ENCODE measurements around the gene RMDN3. TPM values are rescaled to one million over a fixed set of nuclear protein-coding genes. Genes with fewer than 3 reads are reported as not detected.

The RMDN3 gene
- total and polyA plus RNA-seq, 2 of the 13 experiments (the other 11 are each of a cell fraction or from before 2014, with no cell fraction given), result 16.8 to 19.5 TPM

- no peak overlapping the region for H3K4me3 ChIP-seq (replicated peaks in 1 of 3; ENCODE audit: insufficient read depth in 1 of 3, low read depth in 2 of 3, low read length in 3 of 3)
- intact Hi-C loops (cut with micrococcal nuclease; ENCODE audit: unreplicated experiment) (no loop called here), in situ Hi-C loops (cut with HindIII; ENCODE audit: extremely low pct_ligation_motif_present, low pct_unique_long_range_greater_than_20kb) (no loop called here)
- no peak overlapping the region for H3K27ac ChIP-seq (ENCODE audit: extremely low read length, insufficient read depth, low read length)
- CTCF ChIA-PET (ENCODE audit: low intra/inter-chr PET ratio, low total read pairs), result no interaction called here
- H3K36me3 ChIP-seq (replicated peaks in 1 of 2; ENCODE audit: control insufficient read depth in 1 of 2, insufficient read depth in 2 of 2, low read length in 2 of 2), result peaks cover 2 to 22% of the 10 kb centered on the region in 2 experiments; a peak in 3 of 5 replicates
- no peak overlapping the region for H2AFZ ChIP-seq (ENCODE audit: low read length)
- FAIRE-seq, result no peak
- no peak for TF ChIP-seq ZBED4 (CRISPR knock-in tag; IDR thresholded peaks at IDR 0.05; ENCODE audit: borderline replicate concordance)
- TF ChIP-seq FOXK2 (IDR thresholded peaks at IDR 0.05), result no peak
- TF ChIP-seq ZMAT3 (CRISPR knock-in tag; conservative IDR thresholded peaks at IDR 0.05), result no peak
- TF ChIP-seq CAMTA2 (CRISPR knock-in tag; IDR thresholded peaks at IDR 0.05; ENCODE audit: borderline replicate concordance), result no peak
- TF ChIP-seq HOXD1 (CRISPR knock-in tag; IDR thresholded peaks at IDR 0.05), result no peak
- no peak for TF ChIP-seq ZSCAN20 (CRISPR knock-in tag; IDR thresholded peaks at IDR 0.05; ENCODE audit: borderline replicate concordance)
- TF ChIP-seq ZNF709 (CRISPR knock-in tag; IDR thresholded peaks at IDR 0.05), result no peak
- no peak for TF ChIP-seq RXRB (CRISPR knock-in tag; IDR thresholded peaks at IDR 0.05; ENCODE audit: borderline replicate concordance)
- TF ChIP-seq ZNF256 (CRISPR knock-in tag; conservative IDR thresholded peaks at IDR 0.05), result no peak
- no peak for TF ChIP-seq RELA (CRISPR knock-in tag; IDR thresholded peaks at IDR 0.05)
- TF ChIP-seq ZNF350 (CRISPR knock-in tag; IDR thresholded peaks at IDR 0.05; ENCODE audit: borderline replicate concordance, low read depth), result no peak
- no peak for TF ChIP-seq MAFF (IDR thresholded peaks at IDR 0.05; ENCODE audit: low read depth, low read length)
- no peak for TF ChIP-seq SOX5 (CRISPR knock-in tag; IDR thresholded peaks at IDR 0.05; ENCODE audit: borderline replicate concordance)
- TF ChIP-seq CBX1 (IDR thresholded peaks at IDR 0.05; ENCODE audit: low read depth), result no peak
- no peaks in the 10 kb centered on the region for H3K9me3 ChIP-seq (ENCODE audit: low read length)
- H3K9ac ChIP-seq (ENCODE audit: insufficient read depth, low read depth, low read length), result no peak overlapping the region
- ATAC-seq, result no peak
- POLR2A ChIA-PET, result no interaction called here
- 98% methylated on average over 2 of the region's 2 CpGs for WGBS (ENCODE audit: low lambda C conversion rate)
- no TSS peak for BruUV-seq (replicated peaks)
- H3K79me2 ChIP-seq (ENCODE audit: insufficient read depth, low read length), result no peaks in the 10 kb centered on the region
- H3K4me2 ChIP-seq (ENCODE audit: low read depth, low read length), result no peak overlapping the region
- DNase-seq (ENCODE audit: low spot score), result no peak
- no peaks in the 10 kb centered on the region for H3K27me3 ChIP-seq (ENCODE audit: control insufficient read depth in 1 of 2, insufficient read depth in 2 of 2, low read length in 2 of 2)
- no peaks in the 10 kb centered on the region for H3K4me1 ChIP-seq (ENCODE audit: insufficient read depth, low read length)
- no peaks in the 10 kb centered on the region for H4K20me1 ChIP-seq (ENCODE audit: insufficient read depth, low read length)
These were observed 32.1 kb downstream of the RMDN3 start for GRCh38 chr15:40722934-40723333.

Data from HepG2 (cell line).